Heart right ventricle (tissue), 16 donors: ENCODE results near the gene LRRC43. TPM values are rescaled to one million over a fixed set of nuclear protein-coding genes. Genes with fewer than 3 reads are reported as not detected.
"Not testable (repeated sequence)": the region's sequence is repeated elsewhere in the genome, so short reads cannot be mapped to it uniquely, and the experiment has no call there.

Experiments used
- ATAC-seq, 8 donors: fragments of 200-7000 bp; cut with Tn5 transposase; one replicate each; pipeline ENCODE4 v1.9.1; 2020; ENCODE audit warnings: mild to moderate bottlenecking in 8 of 8, moderate library complexity in 8 of 8, moderate number of reproducible peaks in 1 of 8
- DNase-seq, 2 donors: peaks; one replicate each; pipeline ENCODE4 v3.0.0-alpha.2; 2020
- H3K27ac ChIP-seq, 10 donors: fragments of 200-600 bp; sonication (generic) in 2 of 10; one replicate each; pipeline versions ENCODE4 v1.5.0 to v1.8.0; 2020 to 2022; ENCODE audit warnings: mild to moderate bottlenecking in 3 of 10
- H3K27me3 ChIP-seq, 7 donors: fragments of 200-600 bp; one replicate each; pipeline ENCODE4 v1.8.0; 2021 to 2022; ENCODE audit warnings: mild to moderate bottlenecking in 2 of 7
- H3K36me3 ChIP-seq, 9 donors: fragments of 200-600 bp; sonication (generic) in 1 of 9; one replicate each; pipeline versions ENCODE4 v1.5.0 to v1.8.0; 2020 to 2022; ENCODE audit warnings: mild to moderate bottlenecking in 2 of 9
- H3K4me1 ChIP-seq, 9 donors: fragments of 200-600 bp; sonication (generic) in 1 of 9; one replicate each; pipeline versions ENCODE4 v1.5.0 to v1.8.0; 2020 to 2022; ENCODE audit warnings: mild to moderate bottlenecking in 4 of 9
- H3K4me3 ChIP-seq, 10 donors: fragments of 200-600 bp; sonication (generic) in 2 of 10; one replicate each; pipeline versions ENCODE4 v1.5.0 to v1.8.0; 2020 to 2022; ENCODE audit warnings: mild to moderate bottlenecking in 7 of 10, moderate library complexity in 2 of 10
- H3K9me3 ChIP-seq, 11 donors: fragments of 200-600 bp in 10 of 11; sonication (generic) in 2 of 11; one replicate each; pipeline versions ENCODE4 v1.5.0 to v1.8.0; 2013 to 2022; ENCODE audit warnings: mild to moderate bottlenecking in 2 of 11, control low read depth in 1 of 11, moderate library complexity in 1 of 11
- WGBS, 2 donors: extraction: QIAGEN DNeasy Blood & Tissue Kit; methylation state at CpG; one replicate each; pipeline ENCODE4 v1.1.7; 2013; ENCODE audit warnings: inconsistent platforms in 1 of 2; 5-methylcytosine and 5-hydroxymethylcytosine counted together
- intact Hi-C, 10 donors: fragments of 100-400 bp; cut with DNase I; formaldehyde crosslinking; loops; one replicate each; pipeline versions ENCODE4 v1.11.1 to v1.14.2; 2022
- polyA plus RNA-seq, 2 donors: library from polyadenylated mRNA; stranded (reverse); fragments of 200-250 nt; gene quantifications; one replicate each; pipeline ENCODE4 v1.2.3, GENCODE V29; 2013
- total RNA-seq, 10 donors: library from RNA; stranded (reverse); fragmentation: NEBNext Ultra II Directional in 3 of 10; extraction: Animal tissue kit (Norgen Biotek cat#: 25700) in 3 of 10; gene quantifications; one replicate each; pipeline versions ENCODE4 v1.2.1 to v1.2.4, GENCODE V29; 2021 to 2023
- TF ChIP-seq, protein P1 (sequence below), 9 donors: fragments of 200-600 bp; sonication (generic) in 2 of 9; IDR thresholded peaks; one replicate each; pipeline versions ENCODE4 v1.5.0 to v1.8.0; 2021 to 2022; ENCODE audit warnings: antibody characterized with exemption in 9 of 9, mild to moderate bottlenecking in 5 of 9, moderate library complexity in 1 of 9
- donor health status: Arrhythmogenic right ventricular cardiomyopathy.
- donor health status: ischemic (EF 13 %, LVEDD 7.1; RV severe dilation, severe dysfunction).
- donor health status: healthy with polysubstance abuse.
- donor health status: DM: no; HTN: yes; CAD: no.
- donor health status: DM: no; HTN: no; CAD: no.
- donor health status: ischemic (EF 25% LVEDD 6.9; RV normal size, moderate dysfunction).
- donor health status: ischemic (EF 25% LVEDD 5.7; RV mildly dilated, moderate dysfunction).
- donor health status: healthy.
- donor health status: DM: yes; HTN: yes; CAD: no.
- donor health status: Ischemic cardiomyopathy.
- donor health status: ischemic (EF 35%, LVEDD 5.7; RV mildly dilated, moderate dysfunction).
- donor health status: nonischemic (EF 11% LVEDD 7.7; RV severe dilation, severe dysfunction).
- donor health status: DM: yes; HTN: yes; CAD: no.
- donor health status: PGD.
- donor health status: ischemic (EF 29% LVEDD 5.4; RV normal size, mild dysfunction).
- donor health status: nonischemic (EF 23%, LVEDD 6.1; RV moderate dilation, normal function).

LRRC43 gene
- total and polyA plus RNA-seq, 12 donors: 0.07 to 1.6 (median 0.72) TPM; not detected in 2

DNA sequence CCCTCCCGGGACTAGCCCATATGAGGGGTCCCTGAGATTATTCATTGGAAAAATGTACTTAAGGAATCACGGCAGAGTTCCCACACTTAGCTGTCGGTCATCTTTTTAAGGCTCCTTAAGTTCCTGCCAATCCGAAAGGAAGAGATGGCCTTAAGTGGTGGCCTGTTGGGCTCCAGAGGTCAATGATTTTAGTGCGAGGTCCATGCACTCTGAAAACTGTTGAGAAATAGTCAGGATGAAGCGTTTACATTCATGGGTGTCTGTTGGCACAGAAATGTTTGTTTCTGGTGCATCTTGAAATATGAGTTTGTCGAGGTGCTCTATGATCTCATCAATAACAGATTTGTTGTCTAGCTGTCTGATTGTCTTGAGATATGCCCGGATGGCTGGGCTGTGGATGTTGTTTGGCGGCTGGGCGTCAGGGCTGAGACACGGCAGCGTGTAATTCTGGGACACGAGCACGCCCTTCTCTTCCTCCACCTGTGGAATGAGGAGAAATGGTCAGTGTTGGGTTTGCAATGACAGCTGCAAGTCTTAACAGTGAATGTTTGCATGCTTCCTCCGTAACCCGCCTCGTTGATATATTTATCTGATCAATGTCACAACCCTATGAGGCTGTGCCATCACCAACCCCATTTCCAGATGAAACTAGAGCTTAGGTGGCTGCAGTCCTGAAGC lies 10.5 kb upstream of the LRRC43 start:
- Histone ChIP-seq H3K4me3 (no peak overlapping the region), H3K27me3 (peaks cover 0 to 9% (median 0%) of the 10 kb centered on the region in 7 donors), H3K36me3 (no peaks in the 10 kb centered on the region), H3K9me3 (no peaks in the 10 kb centered on the region), H3K27ac (no peak overlapping the region), H3K4me1 (no peaks in the 10 kb centered on the region)
- no peak for DNase-seq
- WGBS, 2 donors: 74 to 77% methylated on average over 17 of the region's 17 CpGs
- TF ChIP-seq, protein P1, sequence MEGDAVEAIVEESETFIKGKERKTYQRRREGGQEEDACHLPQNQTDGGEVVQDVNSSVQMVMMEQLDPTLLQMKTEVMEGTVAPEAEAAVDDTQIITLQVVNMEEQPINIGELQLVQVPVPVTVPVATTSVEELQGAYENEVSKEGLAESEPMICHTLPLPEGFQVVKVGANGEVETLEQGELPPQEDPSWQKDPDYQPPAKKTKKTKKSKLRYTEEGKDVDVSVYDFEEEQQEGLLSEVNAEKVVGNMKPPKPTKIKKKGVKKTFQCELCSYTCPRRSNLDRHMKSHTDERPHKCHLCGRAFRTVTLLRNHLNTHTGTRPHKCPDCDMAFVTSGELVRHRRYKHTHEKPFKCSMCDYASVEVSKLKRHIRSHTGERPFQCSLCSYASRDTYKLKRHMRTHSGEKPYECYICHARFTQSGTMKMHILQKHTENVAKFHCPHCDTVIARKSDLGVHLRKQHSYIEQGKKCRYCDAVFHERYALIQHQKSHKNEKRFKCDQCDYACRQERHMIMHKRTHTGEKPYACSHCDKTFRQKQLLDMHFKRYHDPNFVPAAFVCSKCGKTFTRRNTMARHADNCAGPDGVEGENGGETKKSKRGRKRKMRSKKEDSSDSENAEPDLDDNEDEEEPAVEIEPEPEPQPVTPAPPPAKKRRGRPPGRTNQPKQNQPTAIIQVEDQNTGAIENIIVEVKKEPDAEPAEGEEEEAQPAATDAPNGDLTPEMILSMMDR (IDR thresholded peaks at IDR 0.05): no peak
- intact Hi-C loops: no loop called here
- ATAC-seq: no peak

DNA sequence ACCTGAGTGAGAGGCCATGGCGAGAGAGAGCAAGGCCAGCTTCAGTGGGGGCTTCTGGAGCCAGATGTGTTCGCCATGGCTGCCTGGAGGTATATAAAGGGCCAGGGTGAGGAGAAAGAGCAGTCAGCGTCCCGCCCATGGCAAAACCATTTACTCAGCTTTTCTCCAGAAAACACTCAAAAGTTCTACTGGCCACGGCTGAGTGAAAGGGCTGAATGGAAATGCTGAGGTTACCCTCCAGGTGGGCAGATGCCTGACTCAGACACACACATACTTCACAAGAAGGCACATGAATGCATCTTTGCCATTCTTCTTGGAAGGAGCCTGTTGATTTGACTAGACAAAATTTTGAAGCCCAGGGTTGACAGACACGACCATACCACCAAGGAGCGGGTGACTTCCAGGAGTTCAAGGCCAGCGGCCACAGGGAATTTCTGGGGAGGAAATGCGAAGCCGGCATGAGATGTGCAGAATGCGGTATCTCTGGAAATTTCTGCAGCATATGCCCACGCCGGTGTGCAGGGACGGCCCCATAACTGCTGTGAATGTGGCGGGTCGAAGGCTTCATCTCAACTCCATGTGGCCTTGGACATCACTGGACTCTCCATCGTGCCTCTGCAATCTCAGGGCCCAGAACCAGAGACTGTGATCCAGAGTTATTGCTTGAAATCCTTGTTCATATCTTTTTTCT lies 8.6 kb upstream of the LRRC43 start, which contains the start of gene IL31:
TSS of gene IL31 (minus strand) at position 67 of the 691 bp plus-strand sequence. CDS start at position 18, 49 bp downstream.
- Histone ChIP-seq H3K9me3 (no peaks in the 10 kb centered on the region), H3K4me3 (no peak within 1 kb of the TSS), H3K36me3 (no peaks in the 10 kb centered on the region), H3K27ac (no peak within 1 kb of the TSS), H3K4me1 (no peaks in the 10 kb centered on the region), H3K27me3 (peaks cover 0 to 9% (median 0%) of the 10 kb centered on the region in 7 donors)
- TF ChIP-seq, protein P1 (IDR thresholded peaks at IDR 0.05): no peak
- WGBS, 2 donors: 90% methylated on average over 17 of the region's 17 CpGs
- intact Hi-C loops: no loop called here
- ATAC-seq: no peak
- DNase-seq: no peak

DNA sequence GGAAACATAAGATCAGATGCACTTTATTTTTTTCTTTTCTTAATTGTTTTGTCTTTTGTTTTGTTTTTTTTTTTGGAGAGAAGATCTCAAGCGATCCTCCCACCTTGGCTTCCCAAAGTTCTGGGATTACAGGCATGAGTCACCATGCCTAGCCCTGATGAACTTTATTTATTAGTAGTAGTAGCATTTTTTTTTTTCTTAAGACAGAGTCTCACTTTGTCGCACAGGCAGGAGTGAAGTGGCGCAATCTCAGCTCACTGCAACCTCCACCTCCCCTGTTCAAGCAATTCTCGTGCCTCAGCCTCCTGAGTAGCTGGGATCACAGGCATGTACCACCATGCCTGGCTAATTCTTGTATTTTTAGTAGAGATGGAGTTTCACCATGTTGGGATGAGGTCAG lies 6.5 kb upstream of the LRRC43 start:
- H3K4me1 ChIP-seq, H3K36me3 ChIP-seq, ATAC-seq, H3K9me3 ChIP-seq, DNase-seq, H3K27me3 ChIP-seq, H3K4me3 ChIP-seq, H3K27ac ChIP-seq, intact Hi-C loops: not testable (repeated sequence)
- WGBS, 2 donors: 91 to 95% methylated on average over 4 of the region's 4 CpGs

DNA sequence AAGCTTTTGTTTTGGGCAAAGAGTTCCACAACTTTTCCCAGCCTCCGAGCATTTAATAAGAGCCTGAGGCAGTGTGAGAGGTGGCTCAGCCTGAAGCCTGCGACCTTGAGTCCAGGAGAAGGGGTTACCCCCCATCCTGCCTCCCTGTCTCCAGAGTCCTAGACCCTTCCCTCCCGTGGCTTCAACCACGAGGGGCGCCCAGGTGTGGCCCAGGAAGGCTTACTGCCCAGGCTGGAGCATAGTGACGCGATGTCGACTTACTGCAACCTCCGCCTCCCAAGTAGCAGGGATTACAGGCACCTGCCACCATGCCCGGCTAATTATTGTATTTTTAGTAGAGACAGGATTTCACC lies 641 bp downstream of the LRRC43 start:
- TF ChIP-seq, protein P1 (IDR thresholded peaks at IDR 0.05): no peak
- H3K4me1 ChIP-seq: peaks cover 0 to 17% (median 0%) of the 10 kb centered on the region in 9 donors
- H3K9me3 ChIP-seq: no peaks in the 10 kb centered on the region
- H3K27me3 ChIP-seq: peaks cover 0 to 20% (median 3%) of the 10 kb centered on the region in 7 donors
- intact Hi-C loops: loop anchor here in 1 of 10 donors (10.0 kb wide), 1 partner anchor 129 kb away; no protein-coding TSS in a partner anchor
- WGBS, 2 donors: 78 to 91% methylated on average over 10 of the region's 10 CpGs
- no peaks in the 10 kb centered on the region for H3K36me3 ChIP-seq
- ATAC-seq (peak in 2 of 8 donors; percentile 9 to 13), DNase-seq (no peak)
- peak overlapping the region in 9 of 10 donors; percentile 27 to 60 (median 57) for H3K4me3 ChIP-seq
- H3K27ac ChIP-seq: no peak overlapping the region
